ENCODE measurements around the gene HEG1. TPM values are rescaled to one million over a fixed set of nuclear protein-coding genes. Genes with fewer than 3 reads are reported as not detected.

HEG1 gene
- total RNA-seq, 4 donors from 2014 or later = 95.2 to 238 (median 147) TPM

- DNase-seq (ENCODE audit: low spot score) = no peak
- no peak for ATAC-seq (ENCODE audit: low FRiP score)
- TF ChIP-seq CTCF (IDR thresholded peaks at IDR 0.05) = no peak
Observed at GRCh38 chr3:124920718-124921117, 135.1 kb downstream of the HEG1 start.

GRCh38 chr3:124919756-124920155, 136.0 kb downstream of the HEG1 start:
- TF ChIP-seq CTCF (IDR thresholded peaks at IDR 0.05) = no peak
- no peak for ATAC-seq (ENCODE audit: low FRiP score)
- DNase-seq (ENCODE audit: low spot score) = no peak

GRCh38 chr3:124918524-124918923, 137.3 kb downstream of the HEG1 start:
- no peak for ATAC-seq (ENCODE audit: low FRiP score)
- no peak for DNase-seq (ENCODE audit: low spot score)
- no peak for TF ChIP-seq CTCF (IDR thresholded peaks at IDR 0.05)

GRCh38 chr3:124916837-124917409, 138.9 kb downstream of the HEG1 start:
- ATAC-seq (ENCODE audit: low FRiP score) = no peak
- no peak for DNase-seq (ENCODE audit: low spot score)

More at GRCh38 chr3:124916837-124917409, 138.9 kb downstream of the HEG1 start:
- no peak for TF ChIP-seq CTCF (IDR thresholded peaks at IDR 0.05)

Small RNA genes lying within 50 kb of the gene (small RNA-seq; reads per million reads assigned to genes)
- gene RNA5SP137 = not detected

Other genes starting within 250 kb of the HEG1 start
- gene ITGB5, start 168.6 kb downstream of the HEG1 start, total RNA-seq = 100 to 1,000 TPM; 155 to 452 (median 234) TPM
- not detected for gene MUC13, start 121.2 kb downstream of the HEG1 start, total RNA-seq
- 10 to 100 TPM in 1 of 4 donors, 1 to 10 TPM in 2, not detected in 1; 2.6 to 65.3 (median 8.7) TPM for gene SLC12A8, start 156.8 kb upstream of the HEG1 start, total RNA-seq